ENCODE results near the gene ACE.

DNA sequence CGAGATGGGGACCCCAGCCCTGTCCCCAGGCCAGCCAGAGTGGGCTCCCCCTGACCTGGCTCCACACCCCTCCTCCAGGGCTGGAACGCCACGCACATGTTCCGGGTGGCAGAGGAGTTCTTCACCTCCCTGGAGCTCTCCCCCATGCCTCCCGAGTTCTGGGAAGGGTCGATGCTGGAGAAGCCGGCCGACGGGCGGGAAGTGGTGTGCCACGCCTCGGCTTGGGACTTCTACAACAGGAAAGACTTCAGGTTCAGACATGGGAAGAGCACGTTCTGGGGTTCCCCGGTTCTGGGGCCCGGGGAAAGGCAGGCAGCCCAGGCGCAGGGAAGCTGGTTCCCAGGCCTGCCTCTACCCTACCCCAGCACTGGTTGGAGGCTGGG is 4.6 kb downstream of the ACE start:
- TF ChIP-seq, protein P1, sequence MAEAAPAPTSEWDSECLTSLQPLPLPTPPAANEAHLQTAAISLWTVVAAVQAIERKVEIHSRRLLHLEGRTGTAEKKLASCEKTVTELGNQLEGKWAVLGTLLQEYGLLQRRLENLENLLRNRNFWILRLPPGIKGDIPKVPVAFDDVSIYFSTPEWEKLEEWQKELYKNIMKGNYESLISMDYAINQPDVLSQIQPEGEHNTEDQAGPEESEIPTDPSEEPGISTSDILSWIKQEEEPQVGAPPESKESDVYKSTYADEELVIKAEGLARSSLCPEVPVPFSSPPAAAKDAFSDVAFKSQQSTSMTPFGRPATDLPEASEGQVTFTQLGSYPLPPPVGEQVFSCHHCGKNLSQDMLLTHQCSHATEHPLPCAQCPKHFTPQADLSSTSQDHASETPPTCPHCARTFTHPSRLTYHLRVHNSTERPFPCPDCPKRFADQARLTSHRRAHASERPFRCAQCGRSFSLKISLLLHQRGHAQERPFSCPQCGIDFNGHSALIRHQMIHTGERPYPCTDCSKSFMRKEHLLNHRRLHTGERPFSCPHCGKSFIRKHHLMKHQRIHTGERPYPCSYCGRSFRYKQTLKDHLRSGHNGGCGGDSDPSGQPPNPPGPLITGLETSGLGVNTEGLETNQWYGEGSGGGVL (tag by site-specific recombination; IDR thresholded peaks at IDR 0.05) = no peak
- no peak for TF ChIP-seq OSR2 (tag by site-specific recombination; IDR thresholded peaks at IDR 0.05)
- TF ChIP-seq, protein P2, sequence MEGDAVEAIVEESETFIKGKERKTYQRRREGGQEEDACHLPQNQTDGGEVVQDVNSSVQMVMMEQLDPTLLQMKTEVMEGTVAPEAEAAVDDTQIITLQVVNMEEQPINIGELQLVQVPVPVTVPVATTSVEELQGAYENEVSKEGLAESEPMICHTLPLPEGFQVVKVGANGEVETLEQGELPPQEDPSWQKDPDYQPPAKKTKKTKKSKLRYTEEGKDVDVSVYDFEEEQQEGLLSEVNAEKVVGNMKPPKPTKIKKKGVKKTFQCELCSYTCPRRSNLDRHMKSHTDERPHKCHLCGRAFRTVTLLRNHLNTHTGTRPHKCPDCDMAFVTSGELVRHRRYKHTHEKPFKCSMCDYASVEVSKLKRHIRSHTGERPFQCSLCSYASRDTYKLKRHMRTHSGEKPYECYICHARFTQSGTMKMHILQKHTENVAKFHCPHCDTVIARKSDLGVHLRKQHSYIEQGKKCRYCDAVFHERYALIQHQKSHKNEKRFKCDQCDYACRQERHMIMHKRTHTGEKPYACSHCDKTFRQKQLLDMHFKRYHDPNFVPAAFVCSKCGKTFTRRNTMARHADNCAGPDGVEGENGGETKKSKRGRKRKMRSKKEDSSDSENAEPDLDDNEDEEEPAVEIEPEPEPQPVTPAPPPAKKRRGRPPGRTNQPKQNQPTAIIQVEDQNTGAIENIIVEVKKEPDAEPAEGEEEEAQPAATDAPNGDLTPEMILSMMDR (tag by site-specific recombination; IDR thresholded peaks at IDR 0.05) = no peak

All from HEK293 (cell line).